CD4-positive, alpha-beta memory T cell (primary cell): Measurements from ENCODE around the gene CFHR5. TPM values are rescaled to one million over a fixed set of nuclear protein-coding genes. Genes with fewer than 3 reads are reported as not detected.

Experiments used
- CTCF ChIA-PET: fragments of 350-600 bp; sonication (Branson Sonifier 250); formaldehyde crosslinking; loops from one replicate; lab custom pipeline; 2021; ENCODE audit warnings: inconsistent platforms; ENCODE audit not compliant: partially characterized antibody; lab: Charles Lee
- POLR2A ChIA-PET: fragments of 350-600 bp; sonication (Branson Sonifier 250); formaldehyde crosslinking; loops from one replicate; lab custom pipeline; 2021; ENCODE audit not compliant: partially characterized antibody; lab: Charles Lee
- DNase-seq, 5 donors: peaks; one replicate each; pipeline versions ENCODE4 v3.0.0 to v3.0.0-alpha.2; 2020 to 2022; ENCODE audit warnings: mixed read lengths in 1 of 5
- H3K27ac ChIP-seq: one replicate; pipeline ENCODE4 v1.7.0; 2013; ENCODE audit warnings: low read depth, low read length
- H3K27me3 ChIP-seq: 2 replicates; pipeline ENCODE4 v1.7.0; 2013; ENCODE audit warnings: mild to moderate bottlenecking, low read length, moderate library complexity; ENCODE audit not compliant: insufficient read depth
- H3K36me3 ChIP-seq: 2 replicates; pipeline ENCODE4 v1.7.0; 2013; ENCODE audit warnings: mild to moderate bottlenecking, low read length, moderate library complexity; ENCODE audit not compliant: insufficient read depth
- H3K4me1 ChIP-seq: 2 replicates; pipeline ENCODE4 v1.7.0; 2013; ENCODE audit warnings: mild to moderate bottlenecking, low read length, moderate library complexity; ENCODE audit not compliant: insufficient read depth
- H3K4me3 ChIP-seq, 2 donors: one replicate each; pipeline ENCODE4 v1.7.0; 2013; ENCODE audit warnings: low read length in 2 of 2, mild to moderate bottlenecking in 1 of 2
- H3K9me3 ChIP-seq, 2 donors: one replicate each; pipeline ENCODE4 v1.7.0; 2013; ENCODE audit warnings: low read length in 2 of 2, control low read depth in 1 of 2; ENCODE audit not compliant: control insufficient read depth in 1 of 2
- H3K27ac Mint-ChIP-seq, 7 donors: one replicate each; pipeline ENCODE4 v1.8.0; 2020 to 2021; ENCODE audit warnings: mixed read lengths in 7 of 7, mild to moderate bottlenecking in 6 of 7, inconsistent platforms in 3 of 7, moderate library complexity in 3 of 7
- H3K27me3 Mint-ChIP-seq, 2 donors: one replicate each; pipeline ENCODE4 v1.8.0; 2020 to 2021; ENCODE audit warnings: mixed read lengths in 2 of 2
- H3K36me3 Mint-ChIP-seq, 2 donors: one replicate each; pipeline ENCODE4 v1.8.0; 2020 to 2021; ENCODE audit warnings: mixed read lengths in 2 of 2, inconsistent platforms in 1 of 2, mild to moderate bottlenecking in 1 of 2
- H3K4me1 Mint-ChIP-seq, 4 donors: one replicate each; pipeline ENCODE4 v1.8.0; 2020 to 2021; ENCODE audit warnings: mixed read lengths in 4 of 4, mild to moderate bottlenecking in 1 of 4
- H3K4me3 Mint-ChIP-seq, 8 donors: one replicate each; pipeline ENCODE4 v1.8.0; 2020 to 2021; ENCODE audit warnings: mixed read lengths in 8 of 8, mild to moderate bottlenecking in 7 of 8, moderate library complexity in 6 of 8, inconsistent platforms in 3 of 8
- H3K9me3 Mint-ChIP-seq, 8 donors: one replicate each; pipeline ENCODE4 v1.8.0; 2020 to 2021; ENCODE audit warnings: mixed read lengths in 8 of 8, mild to moderate bottlenecking in 5 of 8, inconsistent platforms in 3 of 8, moderate library complexity in 1 of 8
- intact Hi-C: fragments of 100-400 bp; cut with micrococcal nuclease; formaldehyde crosslinking; loops from one replicate; pipeline ENCODE4 v1.15.1; 2023
- polyA plus RNA-seq, 2 donors: library from polyadenylated mRNA; unstranded; fragments of 300-500 nt; fragmentation: Illumina TruSeq; gene quantifications; one replicate each; pipeline ENCODE4 v1.2.3, GENCODE V29; 2021
- total RNA-seq, 2 experiments: library from RNA; stranded (reverse); gene quantifications; one replicate each; pipeline ENCODE4 v1.2.3, GENCODE V29; 2021

The CFHR5 gene
- total and polyA plus RNA-seq, 4 experiments from 2014 or later: not detected

DNA sequence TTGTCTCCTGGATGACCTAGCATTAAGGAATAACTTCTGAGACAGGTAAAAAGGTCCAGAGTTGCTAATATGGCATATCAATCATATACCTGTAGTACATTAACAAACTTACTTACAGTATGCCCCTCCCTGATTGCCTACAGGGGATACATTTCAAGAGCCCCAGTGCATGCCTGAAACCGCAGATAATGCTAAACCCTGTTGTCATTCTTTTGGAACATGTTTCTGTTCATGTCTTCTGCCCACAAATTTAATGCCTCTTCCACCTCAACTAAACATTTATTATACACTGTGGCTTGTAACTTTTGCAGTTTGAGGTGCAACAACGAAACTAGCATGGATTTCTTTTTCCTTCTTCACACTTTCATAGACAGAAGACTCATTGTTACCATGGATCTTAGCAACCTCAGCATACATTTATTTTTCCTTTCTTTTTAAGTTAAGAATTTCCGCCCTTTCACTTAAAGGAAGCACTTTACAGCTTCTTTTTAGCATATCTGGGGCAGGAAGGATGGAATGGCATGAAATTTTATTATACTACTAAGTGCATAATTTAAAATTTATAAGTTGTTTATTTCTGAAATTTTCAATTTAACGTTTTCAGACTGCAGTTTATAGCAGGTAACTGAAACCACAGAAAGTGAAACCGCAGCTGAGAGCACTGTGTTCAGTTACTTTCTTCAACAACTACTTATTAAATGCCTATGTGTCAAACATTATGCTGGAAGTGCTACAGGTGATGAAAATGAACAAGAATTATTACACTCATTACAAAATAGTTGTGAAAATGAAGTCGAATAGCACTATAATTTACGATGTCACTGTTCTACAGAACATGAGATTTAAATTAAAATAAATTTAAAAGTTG is 64.4 kb downstream of the CFHR5 start:
- Mint-ChIP-seq H3K27ac (no peak overlapping the region), H3K36me3 (no peaks in the 10 kb centered on the region), H3K27me3 (peaks cover 2 to 7% of the 10 kb centered on the region in 2 donors), H3K4me1 (peaks cover 0 to 3% (median 2%) of the 10 kb centered on the region in 4 donors), H3K9me3 (peaks cover 0 to 3% (median 0%) of the 10 kb centered on the region in 8 donors), H3K4me3 (no peak overlapping the region)
- H3K4me1 ChIP-seq: no peaks in the 10 kb centered on the region
- intact Hi-C loops: no loop called here
- no peak overlapping the region for H3K27ac ChIP-seq
- no peak overlapping the region for H3K4me3 ChIP-seq
- no peaks in the 10 kb centered on the region for H3K27me3 ChIP-seq
- ChIA-PET POLR2A (no interaction called here), CTCF (no interaction called here)
- DNase-seq: no peak
- no peaks in the 10 kb centered on the region for H3K36me3 ChIP-seq
- H3K9me3 ChIP-seq: no peaks in the 10 kb centered on the region

DNA sequence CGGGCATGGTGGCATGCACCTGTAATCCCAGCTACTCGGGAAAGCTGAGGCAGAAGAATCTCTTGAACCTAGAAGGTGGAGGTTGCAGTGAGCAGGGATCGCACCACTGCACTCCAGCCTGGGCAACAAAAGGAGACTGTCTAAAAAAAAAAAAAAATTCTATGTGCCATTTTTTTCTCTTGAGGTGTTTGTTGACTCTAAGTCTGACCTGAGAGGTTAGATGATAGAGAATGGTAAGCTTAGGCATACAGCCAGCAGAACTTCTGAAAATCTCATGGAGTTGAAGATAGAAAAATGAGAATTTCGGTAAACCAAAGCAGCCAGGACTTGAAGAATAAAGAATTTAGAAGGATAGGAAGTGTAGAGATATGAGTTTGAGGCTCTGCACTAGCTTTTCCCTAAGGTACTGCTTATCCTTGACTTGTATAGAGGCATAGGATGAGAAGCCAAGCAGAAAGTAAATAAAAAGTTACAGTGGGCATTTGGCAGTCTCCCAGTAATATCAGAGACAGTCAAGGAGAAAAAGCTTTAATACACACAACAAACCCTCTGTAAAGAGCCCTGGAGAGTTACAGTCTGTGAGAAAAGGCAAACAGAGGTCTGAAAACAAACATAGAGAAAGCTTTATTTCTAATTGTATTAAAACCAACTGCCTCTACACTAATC is 65.5 kb downstream of the CFHR5 start:
- Mint-ChIP-seq H3K4me3 (no peak overlapping the region), H3K36me3 (no peaks in the 10 kb centered on the region), H3K27me3 (peaks cover 0 to 7% of the 10 kb centered on the region in 2 donors), H3K9me3 (peaks cover 0 to 6% (median 0%) of the 10 kb centered on the region in 8 donors), H3K27ac (no peak overlapping the region), H3K4me1 (peaks cover 0 to 3% (median 2%) of the 10 kb centered on the region in 4 donors)
- Histone ChIP-seq H3K4me3 (no peak overlapping the region), H3K4me1 (no peaks in the 10 kb centered on the region), H3K27ac (no peak overlapping the region), H3K36me3 (no peaks in the 10 kb centered on the region), H3K27me3 (no peaks in the 10 kb centered on the region), H3K9me3 (no peaks in the 10 kb centered on the region)
- CTCF ChIA-PET: interaction anchor here (0.7 kb wide), 1 partner anchor 294 kb away, joined by 3 read pairs; no protein-coding TSS in a partner anchor
- POLR2A ChIA-PET: no interaction called here
- no peak for DNase-seq
- intact Hi-C loops: no loop called here

DNA sequence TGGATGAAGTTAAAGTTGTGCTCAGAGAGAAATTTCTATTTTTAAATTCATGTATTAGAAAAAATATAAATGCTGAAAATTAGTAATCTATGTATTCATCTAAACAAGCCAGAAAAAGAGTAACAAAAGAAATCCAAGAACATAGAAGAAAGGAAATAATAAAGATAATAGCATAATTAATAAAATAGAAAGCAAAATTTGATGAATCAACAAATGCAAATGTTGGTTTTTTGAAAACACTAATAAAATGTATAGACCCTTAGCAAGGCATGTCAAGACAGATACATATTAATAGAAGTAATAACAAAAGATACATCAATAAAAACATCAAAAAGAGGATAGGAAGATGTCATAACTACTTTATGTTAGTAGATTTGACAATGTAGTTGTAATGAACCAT is 71.7 kb downstream of the CFHR5 start:
- Mint-ChIP-seq H3K9me3 (peaks cover 0 to 7% (median 0%) of the 10 kb centered on the region in 8 donors), H3K36me3 (no peaks in the 10 kb centered on the region), H3K27me3 (peaks cover 0 to 8% of the 10 kb centered on the region in 2 donors), H3K27ac (no peak overlapping the region), H3K4me3 (no peak overlapping the region), H3K4me1 (no peaks in the 10 kb centered on the region)
- no peak for DNase-seq
- intact Hi-C loops: no loop called here
- no peak overlapping the region for H3K27ac ChIP-seq
- POLR2A ChIA-PET: no interaction called here
- H3K4me1 ChIP-seq: no peaks in the 10 kb centered on the region
- CTCF ChIA-PET: no interaction called here
- H3K4me3 ChIP-seq: no peak overlapping the region
- H3K36me3 ChIP-seq: no peaks in the 10 kb centered on the region
- no peaks in the 10 kb centered on the region for H3K9me3 ChIP-seq
- H3K27me3 ChIP-seq: no peaks in the 10 kb centered on the region

Other genes starting within 250 kb of the CFHR5 start
- gene CFHR3, start 202.7 kb upstream of the CFHR5 start, total RNA-seq: not detected
- not detected for gene CFHR3, start 202.7 kb upstream of the CFHR5 start, polyA plus RNA-seq
- gene CFHR1, start 157.8 kb upstream of the CFHR5 start, total RNA-seq: not detected
- not detected for gene CFHR1, start 157.8 kb upstream of the CFHR5 start, polyA plus RNA-seq
- not detected for gene CFHR4, start 89.5 kb upstream of the CFHR5 start, total RNA-seq
- gene CFHR4, start 89.5 kb upstream of the CFHR5 start, polyA plus RNA-seq: not detected
- not detected for gene CFHR2, start 33.8 kb upstream of the CFHR5 start, total RNA-seq
- not detected for gene CFHR2, start 33.8 kb upstream of the CFHR5 start, polyA plus RNA-seq
- not detected for gene F13B, start 89.7 kb downstream of the CFHR5 start, total RNA-seq
- gene F13B, start 89.7 kb downstream of the CFHR5 start, polyA plus RNA-seq: not detected
- gene ASPM, start 169.1 kb downstream of the CFHR5 start, total RNA-seq: under 1 TPM; 0.30 to 0.38 TPM
- gene ASPM, start 169.1 kb downstream of the CFHR5 start, polyA plus RNA-seq: under 1 TPM in 1 of 2 donors, not detected in 1; 0.01 TPM
- gene ZBTB41, start 223.7 kb downstream of the CFHR5 start, total RNA-seq: 10 to 100 TPM; 12.8 to 13.9 TPM
- gene ZBTB41, start 223.7 kb downstream of the CFHR5 start, polyA plus RNA-seq: 1 to 10 TPM; 1.2 to 2.9 TPM